Hematopoietic multipotent progenitor cell treated with erythropoietin and hydrocortisone succinate and interleukin-3 and kit ligand, for 4 days (in vitro differentiated cells): ENCODE results near the gene GREB1L.

Experiments used
- DNase-seq: peaks from one replicate; pipeline ENCODE4 v3.0.0-alpha.2; 2015

Gene GREB1L

GRCh38 chr18:21386523-21387240, 144.7 kb downstream of the GREB1L start:
- no peak for DNase-seq

GRCh38 chr18:21387886-21388285, 145.9 kb downstream of the GREB1L start:
- DNase-seq = no peak

- DNase-seq = no peak
These were observed 147.3 kb downstream of the GREB1L start for GRCh38 chr18:21389283-21389682.

GRCh38 chr18:21389903-21390302, 147.9 kb downstream of the GREB1L start:
- no peak for DNase-seq

GRCh38 chr18:21391074-21391673, 149.1 kb downstream of the GREB1L start:
- no peak for DNase-seq

- DNase-seq = no peak
These were observed 152.0 kb downstream of the GREB1L start for GRCh38 chr18:21393986-21394385.

GRCh38 chr18:21398121-21398520, 156.1 kb downstream of the GREB1L start:
- DNase-seq = no peak

GRCh38 chr18:21402272-21402671, 160.2 kb downstream of the GREB1L start:
- DNase-seq = no peak

- no peak for DNase-seq
These were observed 162.4 kb downstream of the GREB1L start for GRCh38 chr18:21404426-21404825.

- no peak for DNase-seq
These were observed 164.1 kb downstream of the GREB1L start for GRCh38 chr18:21406116-21406515.

- no peak for DNase-seq
These were observed 166.6 kb downstream of the GREB1L start for GRCh38 chr18:21408681-21409080.

- no peak for DNase-seq
These were observed 191.4 kb downstream of the GREB1L start for GRCh38 chr18:21433436-21433835.

GRCh38 chr18:21439431-21439846, 197.4 kb downstream of the GREB1L start:
- no peak for DNase-seq

- no peak for DNase-seq
These were observed 199.6 kb downstream of the GREB1L start for GRCh38 chr18:21441670-21442069.

GRCh38 chr18:21443776-21444464, 201.9 kb downstream of the GREB1L start:
- DNase-seq = no peak

- DNase-seq = peak; percentile 70
These were observed 202.6 kb downstream of the GREB1L start for GRCh38 chr18:21444465-21445212.

- no peak for DNase-seq
These were observed 206.3 kb downstream of the GREB1L start for GRCh38 chr18:21448299-21448698.

- no peak for DNase-seq
These were observed 207.6 kb downstream of the GREB1L start for GRCh38 chr18:21449367-21450290.

GRCh38 chr18:21450503-21450902, 208.5 kb downstream of the GREB1L start:
- DNase-seq = no peak

GRCh38 chr18:21450913-21451312, 208.9 kb downstream of the GREB1L start:
- no peak for DNase-seq

- no peak for DNase-seq
These were observed 209.8 kb downstream of the GREB1L start for GRCh38 chr18:21451851-21452250.

GRCh38 chr18:21452276-21452780, 210.3 kb downstream of the GREB1L start:
- no peak for DNase-seq
